Fibroblast of lung (primary cell): ENCODE results near the gene LFNG.

ENCODE experiments used
- EZH2 ChIP-seq: IDR thresholded peaks from 2 replicates; pipeline ENCODE4 v1.5.1; 2012; ENCODE audit warnings: low read length, control low read depth, mild to moderate bottlenecking; ENCODE audit errors: missing control alignments
- TF ChIP-seq, protein P1 (sequence below), 2 donors: IDR thresholded peaks in 1 of 2; conservative IDR thresholded peaks in 1 of 2; 1 replicate in 1 of 2; 2 replicates in 1 of 2; pipeline ENCODE4 v1.5.1; 2011 to 2012; ENCODE audit warnings: low read length in 2 of 2, control low read depth in 1 of 2, inconsistent platforms in 1 of 2, low read depth in 1 of 2, mild to moderate bottlenecking in 1 of 2

- TF ChIP-seq, protein P1, sequence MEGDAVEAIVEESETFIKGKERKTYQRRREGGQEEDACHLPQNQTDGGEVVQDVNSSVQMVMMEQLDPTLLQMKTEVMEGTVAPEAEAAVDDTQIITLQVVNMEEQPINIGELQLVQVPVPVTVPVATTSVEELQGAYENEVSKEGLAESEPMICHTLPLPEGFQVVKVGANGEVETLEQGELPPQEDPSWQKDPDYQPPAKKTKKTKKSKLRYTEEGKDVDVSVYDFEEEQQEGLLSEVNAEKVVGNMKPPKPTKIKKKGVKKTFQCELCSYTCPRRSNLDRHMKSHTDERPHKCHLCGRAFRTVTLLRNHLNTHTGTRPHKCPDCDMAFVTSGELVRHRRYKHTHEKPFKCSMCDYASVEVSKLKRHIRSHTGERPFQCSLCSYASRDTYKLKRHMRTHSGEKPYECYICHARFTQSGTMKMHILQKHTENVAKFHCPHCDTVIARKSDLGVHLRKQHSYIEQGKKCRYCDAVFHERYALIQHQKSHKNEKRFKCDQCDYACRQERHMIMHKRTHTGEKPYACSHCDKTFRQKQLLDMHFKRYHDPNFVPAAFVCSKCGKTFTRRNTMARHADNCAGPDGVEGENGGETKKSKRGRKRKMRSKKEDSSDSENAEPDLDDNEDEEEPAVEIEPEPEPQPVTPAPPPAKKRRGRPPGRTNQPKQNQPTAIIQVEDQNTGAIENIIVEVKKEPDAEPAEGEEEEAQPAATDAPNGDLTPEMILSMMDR (conservative IDR thresholded peaks at IDR 0.05 in 1 of 2, IDR thresholded peaks at IDR 0.05 in 1 of 2; ENCODE audit: low read depth in 1 of 2, low read length in 2 of 2): no peak
- no peak for TF ChIP-seq EZH2
Observed at GRCh38 chr7:2573761-2574160, 54.2 kb downstream of the LFNG start.
